ENCODE measurements around the gene KCNT1.
A peak's percentile ranks its signal among the peaks of the same experiment; 100 is the strongest.

The KCNT1 gene

GRCh38 chr9:135712613-135713295 lies 10.8 kb downstream of the KCNT1 start:
- no peak for DNase-seq (ENCODE audit: low read depth)
- H3K4me3 ChIP-seq (replicated peaks; ENCODE audit: low read depth, low read length): no peak overlapping the region
- no peak for TF ChIP-seq CTCF (IDR thresholded peaks at IDR 0.05; ENCODE audit: low read length, missing control alignments)

GRCh38 chr9:135714242-135715055 lies 12.5 kb downstream of the KCNT1 start:
- no peak for DNase-seq (ENCODE audit: low read depth)
- no peak overlapping the region for H3K4me3 ChIP-seq (replicated peaks; ENCODE audit: low read depth, low read length)
- no peak for TF ChIP-seq CTCF (IDR thresholded peaks at IDR 0.05; ENCODE audit: low read length, missing control alignments)

GRCh38 chr9:135715056-135715595 lies 13.1 kb downstream of the KCNT1 start:
- no peak overlapping the region for H3K4me3 ChIP-seq (replicated peaks; ENCODE audit: low read depth, low read length)
- TF ChIP-seq CTCF (IDR thresholded peaks at IDR 0.05; ENCODE audit: low read length, missing control alignments): no peak
- DNase-seq (ENCODE audit: low read depth): no peak

GRCh38 chr9:135716045-135716444 lies 14.1 kb downstream of the KCNT1 start:
- no peak for TF ChIP-seq CTCF (IDR thresholded peaks at IDR 0.05; ENCODE audit: low read length, missing control alignments)
- DNase-seq (ENCODE audit: low read depth): no peak
- no peak overlapping the region for H3K4me3 ChIP-seq (replicated peaks; ENCODE audit: low read depth, low read length)

- no peak for TF ChIP-seq CTCF (IDR thresholded peaks at IDR 0.05; ENCODE audit: low read length, missing control alignments)
- H3K4me3 ChIP-seq (replicated peaks; ENCODE audit: low read depth, low read length): no peak overlapping the region
Observed at GRCh38 chr9:135717410-135717809, 15.4 kb downstream of the KCNT1 start.

GRCh38 chr9:135718616-135719015 lies 16.6 kb downstream of the KCNT1 start:
- peak; percentile 52 for DNase-seq (ENCODE audit: low read depth)
- no peak for TF ChIP-seq CTCF (IDR thresholded peaks at IDR 0.05; ENCODE audit: low read length, missing control alignments)
- no peak overlapping the region for H3K4me3 ChIP-seq (replicated peaks; ENCODE audit: low read depth, low read length)

More at GRCh38 chr9:135717410-135717809, 15.4 kb downstream of the KCNT1 start:
- DNase-seq (ENCODE audit: low read depth): no peak
